ENCODE results near the gene CYS1. TPM values are rescaled to one million over a fixed set of nuclear protein-coding genes. Genes with fewer than 3 reads are reported as not detected.

Gene CYS1
- total and polyA plus RNA-seq, 4 donors: 0.07 to 4.1 (median 1.0) TPM

DNA sequence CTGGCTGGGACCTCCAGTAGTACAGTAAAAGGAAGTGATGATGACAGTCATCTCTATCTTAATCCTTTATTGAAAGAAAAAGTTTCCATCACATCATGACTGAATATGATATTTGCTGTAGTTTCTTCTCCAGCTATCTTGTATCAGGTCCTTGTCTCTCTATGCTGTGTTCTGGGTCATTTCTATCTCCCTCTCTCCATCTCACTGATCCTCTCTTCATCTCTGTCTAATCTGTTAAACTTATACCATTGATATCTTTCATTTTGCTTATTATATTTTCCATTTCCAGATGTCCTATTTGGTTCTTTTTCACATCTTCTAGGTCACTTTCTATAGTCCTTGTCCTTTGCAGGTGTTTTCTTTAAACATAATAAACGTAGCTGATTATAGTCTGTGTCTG lies 12.3 kb downstream of the CYS1 start:
- H3K9ac ChIP-seq (ENCODE audit: low read depth in 1 of 2, low read length in 2 of 2): no peak overlapping the region
- DNase-seq (ENCODE audit: low spot score): no peak
- peaks cover 0 to 4% (median 2%) of the 10 kb centered on the region in 4 donors for H3K4me1 ChIP-seq (ENCODE audit: control insufficient read depth in 4 of 4, insufficient read depth in 4 of 4, low read length in 3 of 4)
- H3K27me3 ChIP-seq (ENCODE audit: control insufficient read depth in 4 of 4, insufficient read depth in 4 of 4, low read length in 3 of 4): no peaks in the 10 kb centered on the region
- H3K9me3 ChIP-seq (ENCODE audit: control insufficient read depth in 4 of 4, low read length in 3 of 4): no peaks in the 10 kb centered on the region
- no peak overlapping the region for H3K27ac ChIP-seq (ENCODE audit: low read depth in 1 of 2, low read length in 2 of 2)
- no peak for TF ChIP-seq HNF4A (conservative IDR thresholded peaks at IDR 0.05)
- TF ChIP-seq, protein P1, sequence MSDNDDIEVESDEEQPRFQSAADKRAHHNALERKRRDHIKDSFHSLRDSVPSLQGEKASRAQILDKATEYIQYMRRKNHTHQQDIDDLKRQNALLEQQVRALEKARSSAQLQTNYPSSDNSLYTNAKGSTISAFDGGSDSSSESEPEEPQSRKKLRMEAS (IDR thresholded peaks at IDR 0.05): no peak
- TF ChIP-seq RAD21 (IDR thresholded peaks at IDR 0.05): no peak
- TF ChIP-seq, protein P2, sequence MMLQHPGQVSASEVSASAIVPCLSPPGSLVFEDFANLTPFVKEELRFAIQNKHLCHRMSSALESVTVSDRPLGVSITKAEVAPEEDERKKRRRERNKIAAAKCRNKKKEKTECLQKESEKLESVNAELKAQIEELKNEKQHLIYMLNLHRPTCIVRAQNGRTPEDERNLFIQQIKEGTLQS (IDR thresholded peaks at IDR 0.05): no peak
- TF ChIP-seq, protein P3, sequence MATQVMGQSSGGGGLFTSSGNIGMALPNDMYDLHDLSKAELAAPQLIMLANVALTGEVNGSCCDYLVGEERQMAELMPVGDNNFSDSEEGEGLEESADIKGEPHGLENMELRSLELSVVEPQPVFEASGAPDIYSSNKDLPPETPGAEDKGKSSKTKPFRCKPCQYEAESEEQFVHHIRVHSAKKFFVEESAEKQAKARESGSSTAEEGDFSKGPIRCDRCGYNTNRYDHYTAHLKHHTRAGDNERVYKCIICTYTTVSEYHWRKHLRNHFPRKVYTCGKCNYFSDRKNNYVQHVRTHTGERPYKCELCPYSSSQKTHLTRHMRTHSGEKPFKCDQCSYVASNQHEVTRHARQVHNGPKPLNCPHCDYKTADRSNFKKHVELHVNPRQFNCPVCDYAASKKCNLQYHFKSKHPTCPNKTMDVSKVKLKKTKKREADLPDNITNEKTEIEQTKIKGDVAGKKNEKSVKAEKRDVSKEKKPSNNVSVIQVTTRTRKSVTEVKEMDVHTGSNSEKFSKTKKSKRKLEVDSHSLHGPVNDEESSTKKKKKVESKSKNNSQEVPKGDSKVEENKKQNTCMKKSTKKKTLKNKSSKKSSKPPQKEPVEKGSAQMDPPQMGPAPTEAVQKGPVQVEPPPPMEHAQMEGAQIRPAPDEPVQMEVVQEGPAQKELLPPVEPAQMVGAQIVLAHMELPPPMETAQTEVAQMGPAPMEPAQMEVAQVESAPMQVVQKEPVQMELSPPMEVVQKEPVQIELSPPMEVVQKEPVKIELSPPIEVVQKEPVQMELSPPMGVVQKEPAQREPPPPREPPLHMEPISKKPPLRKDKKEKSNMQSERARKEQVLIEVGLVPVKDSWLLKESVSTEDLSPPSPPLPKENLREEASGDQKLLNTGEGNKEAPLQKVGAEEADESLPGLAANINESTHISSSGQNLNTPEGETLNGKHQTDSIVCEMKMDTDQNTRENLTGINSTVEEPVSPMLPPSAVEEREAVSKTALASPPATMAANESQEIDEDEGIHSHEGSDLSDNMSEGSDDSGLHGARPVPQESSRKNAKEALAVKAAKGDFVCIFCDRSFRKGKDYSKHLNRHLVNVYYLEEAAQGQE (IDR thresholded peaks at IDR 0.05): no peak
- TF ChIP-seq SP1 (IDR thresholded peaks at IDR 0.05): no peak
- TF ChIP-seq RXRA (IDR thresholded peaks at IDR 0.05): no peak
- TF ChIP-seq NR2F2 (IDR thresholded peaks at IDR 0.05): no peak
- TF ChIP-seq GABPA (IDR thresholded peaks at IDR 0.05 in 1 of 2, conservative IDR thresholded peaks at IDR 0.05 in 1 of 2): no peak
- TF ChIP-seq, protein P4, sequence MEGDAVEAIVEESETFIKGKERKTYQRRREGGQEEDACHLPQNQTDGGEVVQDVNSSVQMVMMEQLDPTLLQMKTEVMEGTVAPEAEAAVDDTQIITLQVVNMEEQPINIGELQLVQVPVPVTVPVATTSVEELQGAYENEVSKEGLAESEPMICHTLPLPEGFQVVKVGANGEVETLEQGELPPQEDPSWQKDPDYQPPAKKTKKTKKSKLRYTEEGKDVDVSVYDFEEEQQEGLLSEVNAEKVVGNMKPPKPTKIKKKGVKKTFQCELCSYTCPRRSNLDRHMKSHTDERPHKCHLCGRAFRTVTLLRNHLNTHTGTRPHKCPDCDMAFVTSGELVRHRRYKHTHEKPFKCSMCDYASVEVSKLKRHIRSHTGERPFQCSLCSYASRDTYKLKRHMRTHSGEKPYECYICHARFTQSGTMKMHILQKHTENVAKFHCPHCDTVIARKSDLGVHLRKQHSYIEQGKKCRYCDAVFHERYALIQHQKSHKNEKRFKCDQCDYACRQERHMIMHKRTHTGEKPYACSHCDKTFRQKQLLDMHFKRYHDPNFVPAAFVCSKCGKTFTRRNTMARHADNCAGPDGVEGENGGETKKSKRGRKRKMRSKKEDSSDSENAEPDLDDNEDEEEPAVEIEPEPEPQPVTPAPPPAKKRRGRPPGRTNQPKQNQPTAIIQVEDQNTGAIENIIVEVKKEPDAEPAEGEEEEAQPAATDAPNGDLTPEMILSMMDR (IDR thresholded peaks at IDR 0.05; ENCODE audit: low read depth, low read length, missing input control): no peak
- no peak for TF ChIP-seq HNF4G (IDR thresholded peaks at IDR 0.05)
- TF ChIP-seq, protein P5, sequence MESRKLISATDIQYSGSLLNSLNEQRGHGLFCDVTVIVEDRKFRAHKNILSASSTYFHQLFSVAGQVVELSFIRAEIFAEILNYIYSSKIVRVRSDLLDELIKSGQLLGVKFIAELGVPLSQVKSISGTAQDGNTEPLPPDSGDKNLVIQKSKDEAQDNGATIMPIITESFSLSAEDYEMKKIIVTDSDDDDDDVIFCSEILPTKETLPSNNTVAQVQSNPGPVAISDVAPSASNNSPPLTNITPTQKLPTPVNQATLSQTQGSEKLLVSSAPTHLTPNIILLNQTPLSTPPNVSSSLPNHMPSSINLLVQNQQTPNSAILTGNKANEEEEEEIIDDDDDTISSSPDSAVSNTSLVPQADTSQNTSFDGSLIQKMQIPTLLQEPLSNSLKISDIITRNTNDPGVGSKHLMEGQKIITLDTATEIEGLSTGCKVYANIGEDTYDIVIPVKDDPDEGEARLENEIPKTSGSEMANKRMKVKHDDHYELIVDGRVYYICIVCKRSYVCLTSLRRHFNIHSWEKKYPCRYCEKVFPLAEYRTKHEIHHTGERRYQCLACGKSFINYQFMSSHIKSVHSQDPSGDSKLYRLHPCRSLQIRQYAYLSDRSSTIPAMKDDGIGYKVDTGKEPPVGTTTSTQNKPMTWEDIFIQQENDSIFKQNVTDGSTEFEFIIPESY (IDR thresholded peaks at IDR 0.05): no peak
- no peaks in the 10 kb centered on the region for H3K36me3 ChIP-seq (ENCODE audit: control insufficient read depth in 4 of 4, insufficient read depth in 3 of 4, low read depth in 1 of 4, low read length in 3 of 4)
- 86% methylated on average over 1 of the region's 1 CpG for WGBS
- H3K4me3 ChIP-seq (ENCODE audit: low read depth in 1 of 3, low read length in 3 of 3): no peak overlapping the region

DNA sequence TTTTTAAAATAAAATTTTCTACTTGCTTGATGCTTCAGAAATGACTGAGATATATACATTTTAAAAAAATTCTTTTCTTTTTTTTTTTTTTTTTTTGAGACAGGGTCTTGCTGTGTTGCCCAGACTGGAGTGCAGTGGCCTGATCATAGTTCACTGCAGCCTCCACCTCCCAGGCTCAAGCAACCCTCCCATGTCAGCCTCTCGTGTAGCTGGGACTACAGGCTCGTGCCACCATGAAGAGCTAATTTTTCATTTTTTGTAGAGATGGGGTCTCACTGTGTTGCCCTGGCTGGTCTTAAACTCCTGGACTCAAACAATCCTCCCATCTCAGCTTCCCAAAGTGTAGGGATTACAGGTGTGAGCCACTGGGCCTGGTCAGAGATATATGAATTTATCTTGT lies 12.9 kb downstream of the CYS1 start:
- no peak for TF ChIP-seq FOXA2 (IDR thresholded peaks at IDR 0.05)
- TF ChIP-seq, protein P2 (IDR thresholded peaks at IDR 0.05): no peak
- Histone ChIP-seq H3K27me3 (ENCODE audit: control insufficient read depth in 4 of 4, insufficient read depth in 4 of 4, low read length in 3 of 4) (no peaks in the 10 kb centered on the region), H3K4me1 (ENCODE audit: control insufficient read depth in 4 of 4, insufficient read depth in 4 of 4, low read length in 3 of 4) (peaks cover 0 to 4% (median under 1%) of the 10 kb centered on the region in 4 donors), H3K9ac (ENCODE audit: low read depth in 1 of 2, low read length in 2 of 2) (no peak overlapping the region), H3K27ac (ENCODE audit: low read depth in 1 of 2, low read length in 2 of 2) (no peak overlapping the region), H3K36me3 (ENCODE audit: control insufficient read depth in 4 of 4, insufficient read depth in 3 of 4, low read depth in 1 of 4, low read length in 3 of 4) (no peaks in the 10 kb centered on the region), H3K9me3 (ENCODE audit: control insufficient read depth in 4 of 4, low read length in 3 of 4) (no peaks in the 10 kb centered on the region), H3K4me3 (ENCODE audit: low read depth in 1 of 3, low read length in 3 of 3) (no peak overlapping the region)
- no peak for DNase-seq (ENCODE audit: low spot score)
- 96% methylated on average over 2 of the region's 2 CpGs for WGBS

All from liver (tissue), 9 donors.